ENCODE measurements around the gene SEMA3A.
"Not testable (repeated sequence)": the region's sequence is repeated elsewhere in the genome, so short reads cannot be mapped to it uniquely, and the experiment has no call there.

The SEMA3A gene

GRCh38 chr7:84152995-84153394 is 41.6 kb downstream of the SEMA3A start:
- no peak for DNase-seq

GRCh38 chr7:84150370-84150769 is 44.2 kb downstream of the SEMA3A start:
- not testable (repeated sequence) for DNase-seq

GRCh38 chr7:84149573-84149972 is 45.0 kb downstream of the SEMA3A start:
- DNase-seq: no peak

- no peak for DNase-seq
Measured at GRCh38 chr7:84145892-84146291, 48.7 kb downstream of the SEMA3A start.

GRCh38 chr7:84144935-84145334 is 49.7 kb downstream of the SEMA3A start:
- DNase-seq: no peak

- no peak for DNase-seq
Measured at GRCh38 chr7:84144480-84144879, 50.1 kb downstream of the SEMA3A start.

- DNase-seq: no peak
Measured at GRCh38 chr7:84142726-84143125, 51.9 kb downstream of the SEMA3A start.

GRCh38 chr7:84139986-84140729 is 54.4 kb downstream of the SEMA3A start:
- no peak for DNase-seq

- DNase-seq: no peak
Measured at GRCh38 chr7:84138411-84138810, 56.2 kb downstream of the SEMA3A start.

GRCh38 chr7:84137812-84138211 is 56.8 kb downstream of the SEMA3A start:
- DNase-seq: no peak

- no peak for DNase-seq
Measured at GRCh38 chr7:84136809-84137208, 57.8 kb downstream of the SEMA3A start.

- no peak for DNase-seq
Measured at GRCh38 chr7:84136336-84136735, 58.3 kb downstream of the SEMA3A start.

- no peak for DNase-seq
Measured at GRCh38 chr7:84134169-84134568, 60.4 kb downstream of the SEMA3A start.

- no peak for DNase-seq
Measured at GRCh38 chr7:84125654-84126053, 68.9 kb downstream of the SEMA3A start.

GRCh38 chr7:84123965-84124547 is 70.5 kb downstream of the SEMA3A start:
- DNase-seq: no peak

GRCh38 chr7:84122582-84123360 is 71.8 kb downstream of the SEMA3A start:
- no peak for DNase-seq

- DNase-seq: no peak
Measured at GRCh38 chr7:84117304-84117703, 77.3 kb downstream of the SEMA3A start.

- DNase-seq: no peak
Measured at GRCh38 chr7:84113906-84114850, 80.4 kb downstream of the SEMA3A start.

- no peak for DNase-seq
Measured at GRCh38 chr7:84113286-84113685, 81.3 kb downstream of the SEMA3A start.

- DNase-seq: no peak
Measured at GRCh38 chr7:84112771-84113170, 81.8 kb downstream of the SEMA3A start.

- no peak for DNase-seq
Measured at GRCh38 chr7:84111842-84112241, 82.7 kb downstream of the SEMA3A start.

- no peak for DNase-seq
Measured at GRCh38 chr7:84110400-84110799, 84.2 kb downstream of the SEMA3A start.

- DNase-seq: no peak
Measured at GRCh38 chr7:84108787-84109186, 85.8 kb downstream of the SEMA3A start.

Data from inflammatory macrophage (primary cell).